Astrocyte (in vitro differentiated cells and primary cell): ENCODE results near the gene EVL.
"Not testable (repeated sequence)": the region's sequence is repeated elsewhere in the genome, so short reads cannot be mapped to it uniquely, and the experiment has no call there.

Experiments used
- EZH2 ChIP-seq: IDR thresholded peaks from 2 replicates; pipeline ENCODE4 v1.6.1; 2012; ENCODE audit warnings: mild to moderate bottlenecking, low read length, inconsistent platforms; ENCODE audit not compliant: insufficient read depth
- TF ChIP-seq, protein P1 (sequence below): IDR thresholded peaks from 2 replicates; pipeline ENCODE4 v1.5.1; 2011; ENCODE audit warnings: low read depth, mild to moderate bottlenecking, inconsistent platforms, low read length, moderate library complexity; ENCODE audit not compliant: insufficient read depth

DNA sequence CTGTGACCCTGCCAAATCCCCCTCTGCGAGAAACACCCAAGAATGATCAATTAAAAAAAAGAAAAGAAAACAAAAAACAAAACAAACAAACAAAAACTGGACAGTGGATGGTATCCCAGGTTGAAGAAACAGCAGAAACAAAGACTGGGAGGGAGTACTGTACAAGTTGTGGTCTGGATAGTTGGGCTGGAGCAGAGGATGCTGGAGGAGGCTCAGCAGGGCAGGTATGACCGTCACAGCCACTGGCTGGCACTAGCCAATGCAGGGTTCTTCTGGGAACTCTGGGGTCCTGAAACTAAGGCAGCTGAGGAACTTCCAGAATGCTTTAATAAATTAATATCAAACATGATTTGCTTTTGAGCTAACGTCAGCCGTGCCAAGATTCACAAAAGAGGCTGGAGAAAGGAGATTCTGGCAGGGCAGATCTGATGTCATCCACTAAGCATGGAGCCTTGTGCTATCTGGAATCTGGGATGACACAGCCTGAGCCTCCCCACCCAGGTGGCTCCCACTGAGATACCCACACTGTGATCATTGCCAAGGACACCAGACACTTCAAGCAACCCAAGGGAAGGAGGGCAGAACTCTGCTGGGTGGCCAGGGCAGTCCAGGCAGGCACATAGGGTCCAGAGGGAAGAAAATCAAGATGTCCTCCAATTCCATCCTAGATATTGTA lies 116.8 kb downstream of the EVL start:
- TF ChIP-seq, protein P1, sequence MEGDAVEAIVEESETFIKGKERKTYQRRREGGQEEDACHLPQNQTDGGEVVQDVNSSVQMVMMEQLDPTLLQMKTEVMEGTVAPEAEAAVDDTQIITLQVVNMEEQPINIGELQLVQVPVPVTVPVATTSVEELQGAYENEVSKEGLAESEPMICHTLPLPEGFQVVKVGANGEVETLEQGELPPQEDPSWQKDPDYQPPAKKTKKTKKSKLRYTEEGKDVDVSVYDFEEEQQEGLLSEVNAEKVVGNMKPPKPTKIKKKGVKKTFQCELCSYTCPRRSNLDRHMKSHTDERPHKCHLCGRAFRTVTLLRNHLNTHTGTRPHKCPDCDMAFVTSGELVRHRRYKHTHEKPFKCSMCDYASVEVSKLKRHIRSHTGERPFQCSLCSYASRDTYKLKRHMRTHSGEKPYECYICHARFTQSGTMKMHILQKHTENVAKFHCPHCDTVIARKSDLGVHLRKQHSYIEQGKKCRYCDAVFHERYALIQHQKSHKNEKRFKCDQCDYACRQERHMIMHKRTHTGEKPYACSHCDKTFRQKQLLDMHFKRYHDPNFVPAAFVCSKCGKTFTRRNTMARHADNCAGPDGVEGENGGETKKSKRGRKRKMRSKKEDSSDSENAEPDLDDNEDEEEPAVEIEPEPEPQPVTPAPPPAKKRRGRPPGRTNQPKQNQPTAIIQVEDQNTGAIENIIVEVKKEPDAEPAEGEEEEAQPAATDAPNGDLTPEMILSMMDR: not testable (repeated sequence)
- not testable (repeated sequence) for TF ChIP-seq EZH2
